Lung (tissue), 12 donors: ENCODE results near the gene PRTFDC1. TPM values are rescaled to one million over a fixed set of nuclear protein-coding genes. Genes with fewer than 3 reads are reported as not detected.

ENCODE experiments used
- ATAC-seq: fragments of 200-7000 bp; cut with Tn5 transposase; one replicate; pipeline ENCODE4 v1.9.1; 2020; ENCODE audit warnings: moderate number of reproducible peaks; ENCODE audit not compliant: insufficient read depth, low FRiP score
- DNase-seq, 3 donors: peaks; one replicate each; pipeline ENCODE4 v3.0.0-alpha.2; 2013 to 2017
- H3K27ac ChIP-seq, 2 donors: one replicate each; pipeline ENCODE4 v1.5.1; 2013; ENCODE audit warnings: mild to moderate bottlenecking in 2 of 2, moderate library complexity in 2 of 2, control low read depth in 1 of 2, inconsistent platforms in 1 of 2, low read depth in 1 of 2, low read length in 1 of 2
- H3K27me3 ChIP-seq, 3 donors: one replicate each; pipeline ENCODE4 v1.5.1; 2013; ENCODE audit warnings: low read length in 2 of 3; ENCODE audit not compliant: control insufficient read depth in 3 of 3, insufficient read depth in 3 of 3
- H3K36me3 ChIP-seq, 4 donors: one replicate each; pipeline ENCODE4 v1.5.1; 2013; ENCODE audit warnings: low read length in 4 of 4, mild to moderate bottlenecking in 1 of 4, moderate library complexity in 1 of 4; ENCODE audit not compliant: control insufficient read depth in 4 of 4, insufficient read depth in 4 of 4
- H3K4me1 ChIP-seq, 5 donors: one replicate each; pipeline ENCODE4 v1.5.1; 2013; ENCODE audit warnings: low read length in 5 of 5, mild to moderate bottlenecking in 2 of 5, moderate library complexity in 1 of 5; ENCODE audit not compliant: control insufficient read depth in 5 of 5, insufficient read depth in 5 of 5
- H3K4me3 ChIP-seq: one replicate; pipeline ENCODE4 v1.5.1; 2013; ENCODE audit warnings: mild to moderate bottlenecking, control low read depth, moderate library complexity
- H3K9ac ChIP-seq, 2 donors: one replicate each; pipeline ENCODE4 v1.5.1; 2013; ENCODE audit warnings: low read length in 2 of 2, control low read depth in 1 of 2; ENCODE audit not compliant: insufficient read depth in 1 of 2
- H3K9me3 ChIP-seq, 4 donors: one replicate each; pipeline ENCODE4 v1.5.1; 2013; ENCODE audit warnings: low read length in 3 of 4, mild to moderate bottlenecking in 1 of 4, moderate library complexity in 1 of 4; ENCODE audit not compliant: control insufficient read depth in 4 of 4, insufficient read depth in 3 of 4
- CTCF ChIP-seq: IDR thresholded peaks from 2 replicates; pipeline ENCODE4 v1.5.1; 2012; ENCODE audit warnings: mild to moderate bottlenecking; ENCODE audit errors: control extremely low read depth, extremely low read depth
- WGBS, 2 donors: extraction: QIAGEN DNeasy Blood & Tissue Kit; methylation state at CpG; one replicate each; pipeline ENCODE4 v1.1.7; 2013; 5-methylcytosine and 5-hydroxymethylcytosine counted together
- polyA plus RNA-seq, 2 donors: library from polyadenylated mRNA; stranded (reverse); fragments of 200-250 nt; gene quantifications; one replicate each; pipeline ENCODE4 v1.2.1, GENCODE V29; 2013
- total RNA-seq, 2 donors: library from RNA; depleted of rRNA in 1 of 2; stranded (reverse); fragments of >200 nt in 1 of 2; gene quantifications; one replicate each; pipeline ENCODE4 v1.2.1, GENCODE V29; 2014 to 2021
- donor health status: control.
- donor health status: control.
- donor health status: Bipolar disorder and iron deficiency.
- donor health status: healthy.
- donor health status: DM: yes; HTN: yes; CAD: no.

PRTFDC1 gene
- total and polyA plus RNA-seq, 4 donors, result 1.6 to 12.5 (median 3.1) TPM

GRCh38 chr10:24979685-24980084 is 27.3 kb upstream of the PRTFDC1 start:
- DNase-seq (no peak), ATAC-seq (no peak)
- peaks cover 0 to 11% (median 7%) of the 10 kb centered on the region in 5 donors for H3K4me1 ChIP-seq
- no peak overlapping the region for H3K27ac ChIP-seq
- no peak overlapping the region for H3K9ac ChIP-seq
- 91 to 94% methylated on average over 4 of the region's 4 CpGs for WGBS, 2 donors
- no peak overlapping the region for H3K4me3 ChIP-seq
- no peak for TF ChIP-seq CTCF
- H3K9me3 ChIP-seq, result no peaks in the 10 kb centered on the region
- no peaks in the 10 kb centered on the region for H3K27me3 ChIP-seq
- no peaks in the 10 kb centered on the region for H3K36me3 ChIP-seq

- WGBS, 2 donors, result 62 to 73% methylated on average over 2 of the region's 2 CpGs
- Histone ChIP-seq H3K9me3 (no peaks in the 10 kb centered on the region), H3K4me1 (peaks cover 0 to 13% (median 8%) of the 10 kb centered on the region in 5 donors), H3K4me3 (no peak overlapping the region), H3K27me3 (no peaks in the 10 kb centered on the region), H3K36me3 (no peaks in the 10 kb centered on the region), H3K9ac (no peak overlapping the region), H3K27ac (peak overlapping the region in 1 of 2 donors; percentile 66)
- peak; percentile 53 for ATAC-seq
- TF ChIP-seq CTCF, result no peak
- peak; percentile 62 to 90 (median 88) for DNase-seq
These were observed 22.6 kb upstream of the PRTFDC1 start for GRCh38 chr10:24974976-24975375.

- Histone ChIP-seq H3K4me1 (peaks cover 0 to 13% (median 8%) of the 10 kb centered on the region in 5 donors), H3K27ac (no peak overlapping the region), H3K9me3 (no peaks in the 10 kb centered on the region), H3K9ac (no peak overlapping the region), H3K36me3 (no peaks in the 10 kb centered on the region), H3K27me3 (no peaks in the 10 kb centered on the region), H3K4me3 (no peak overlapping the region)
- ATAC-seq (no peak), DNase-seq (no peak)
- TF ChIP-seq CTCF, result no peak
- WGBS, 2 donors, result 83 to 86% methylated on average over 5 of the region's 5 CpGs
These were observed 20.8 kb upstream of the PRTFDC1 start for GRCh38 chr10:24973163-24973562.

GRCh38 chr10:24971374-24971773 is 19.0 kb upstream of the PRTFDC1 start:
- Histone ChIP-seq H3K4me1 (peaks cover 0 to 13% (median 8%) of the 10 kb centered on the region in 5 donors), H3K27me3 (no peaks in the 10 kb centered on the region), H3K4me3 (no peak overlapping the region), H3K27ac (no peak overlapping the region), H3K9me3 (no peaks in the 10 kb centered on the region), H3K9ac (no peak overlapping the region), H3K36me3 (no peaks in the 10 kb centered on the region)
- ATAC-seq (no peak), DNase-seq (no peak)
- TF ChIP-seq CTCF, result no peak
